Loucy (cell line): ENCODE results near the gene COL6A1.

Source experiments
- H2AFZ ChIP-seq: fragments of 200-600 bp; sonication (generic); 2 replicates; pipeline ENCODE4 v1.6.0; 2016; ENCODE audit warnings: antibody characterized with exemption, mild to moderate bottlenecking, low read length, moderate library complexity
- H3F3A ChIP-seq: fragments of 200-600 bp; 2 replicates; pipeline ENCODE4 v1.6.0; 2016; ENCODE audit warnings: antibody characterized with exemption, low read depth, mild to moderate bottlenecking
- H3K27me3 ChIP-seq: fragments of 200-600 bp; sonication (generic); 2 replicates; pipeline ENCODE4 v1.6.1; 2014; ENCODE audit warnings: low read length, mild to moderate bottlenecking; ENCODE audit not compliant: insufficient read depth, poor library complexity, severe bottlenecking
- H3K36me3 ChIP-seq: fragments of 200-600 bp; sonication (generic); 2 replicates; pipeline ENCODE4 v1.6.1; 2016; ENCODE audit warnings: low read length; ENCODE audit not compliant: insufficient read depth
- H3K4me1 ChIP-seq: fragments of 200-600 bp; sonication (generic); 2 replicates; pipeline ENCODE4 v1.5.1; 2014; ENCODE audit warnings: low read length, mild to moderate bottlenecking; ENCODE audit not compliant: insufficient read depth, poor library complexity, severe bottlenecking
- H3K4me2 ChIP-seq: fragments of 200-600 bp; sonication (generic); 2 replicates; pipeline ENCODE4 v1.6.0; 2014; ENCODE audit warnings: antibody characterized with exemption, low read length, low read depth, mild to moderate bottlenecking; ENCODE audit not compliant: poor library complexity, severe bottlenecking
- H3K4me3 ChIP-seq: fragments of 200-600 bp; sonication (generic); 2 replicates; pipeline ENCODE4 v1.5.1; 2014; ENCODE audit warnings: low read length, mild to moderate bottlenecking, mixed read lengths; ENCODE audit not compliant: poor library complexity, severe bottlenecking
- H3K79me2 ChIP-seq: fragments of 200-600 bp; sonication (generic); 2 replicates; pipeline ENCODE4 v1.6.1; 2014; ENCODE audit warnings: low read length; ENCODE audit not compliant: insufficient read depth
- H3K9ac ChIP-seq: fragments of 200-600 bp; sonication (generic); 2 replicates; pipeline ENCODE4 v1.6.0; 2014; ENCODE audit warnings: mild to moderate bottlenecking, low read depth, low read length, moderate library complexity; ENCODE audit not compliant: poor library complexity, severe bottlenecking
- H3K9me2 ChIP-seq: fragments of 200-600 bp; sonication (generic); replicated peaks from 2 replicates; pipeline ENCODE4 v1.6.1; 2016; ENCODE audit warnings: low read depth, low read length, mixed read lengths
- H3K9me3 ChIP-seq: fragments of 200-600 bp; sonication (generic); 2 replicates; pipeline ENCODE4 v1.6.1; 2014; ENCODE audit warnings: mild to moderate bottlenecking, antibody characterized with exemption, low read length, low read depth; ENCODE audit not compliant: insufficient read depth
- H4K20me1 ChIP-seq: fragments of 200-600 bp; sonication (generic); 2 replicates; pipeline ENCODE4 v1.6.0; 2014; ENCODE audit warnings: antibody characterized with exemption, low read length, mild to moderate bottlenecking; ENCODE audit not compliant: insufficient read depth, poor library complexity, severe bottlenecking
- EZH2phosphoT487 ChIP-seq: fragments of 200-600 bp; IDR thresholded peaks from 2 replicates; pipeline ENCODE4 v1.6.1; 2018; ENCODE audit warnings: antibody characterized with exemption, mild to moderate bottlenecking, moderate library complexity, borderline replicate concordance
- TF ChIP-seq, protein P1 (sequence below): fragments of 200-600 bp; sonication (generic); conservative IDR thresholded peaks from 2 replicates; pipeline ENCODE4 v1.5.1; 2014; ENCODE audit warnings: mild to moderate bottlenecking, antibody characterized with exemption, low read length

COL6A1 gene

DNA sequence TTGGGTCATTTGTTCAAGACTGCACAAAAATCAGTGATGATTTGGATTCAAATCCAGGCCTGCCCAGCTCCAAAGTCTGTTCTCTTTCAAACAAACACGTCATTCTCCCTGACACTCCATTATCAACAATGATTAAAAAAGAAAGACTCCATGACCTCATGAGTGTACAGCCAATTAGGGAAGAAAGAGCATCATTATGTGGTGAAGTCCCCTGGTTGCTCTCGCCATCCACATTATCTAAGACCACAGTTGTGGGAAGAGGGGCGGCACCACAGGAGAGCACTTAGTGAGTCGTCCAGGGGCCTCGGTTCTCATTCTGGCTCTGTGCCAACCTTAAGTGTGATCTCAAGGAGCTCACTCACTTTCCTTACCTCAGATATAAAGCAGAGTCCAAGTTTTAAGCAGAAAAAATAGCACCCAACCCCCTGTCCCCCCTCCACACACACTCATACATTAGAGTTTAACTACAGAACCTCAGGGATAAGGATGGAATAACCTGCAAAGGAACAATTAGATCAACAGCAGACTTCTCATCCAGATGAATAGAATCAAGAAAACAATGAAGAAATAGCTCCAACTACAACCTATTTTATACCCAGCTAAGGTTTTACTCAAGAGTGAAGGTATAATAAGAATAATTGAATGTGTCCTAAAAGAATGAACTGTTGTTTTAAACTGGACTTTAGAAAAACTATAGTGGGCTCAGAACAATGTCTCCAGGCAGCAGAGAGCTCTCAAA is 47.8 kb downstream of the COL6A1 start:
- H4K20me1 ChIP-seq: no peaks in the 10 kb centered on the region
- no peaks in the 10 kb centered on the region for H3K9me2 ChIP-seq
- H3K79me2 ChIP-seq: no peaks in the 10 kb centered on the region
- no peak overlapping the region for H3K9ac ChIP-seq
- H3K4me2 ChIP-seq: no peak overlapping the region
- H3K4me1 ChIP-seq: no peaks in the 10 kb centered on the region
- no peaks in the 10 kb centered on the region for H3K36me3 ChIP-seq
- no peak overlapping the region for H2AFZ ChIP-seq
- peaks cover 6% of the 10 kb centered on the region; the same call in 1 of the 2 replicates for H3K9me3 ChIP-seq
- no peak overlapping the region for H3K4me3 ChIP-seq
- no peaks in the 10 kb centered on the region for H3F3A ChIP-seq
- TF ChIP-seq EZH2phosphoT487: no peak
- TF ChIP-seq, protein P1, sequence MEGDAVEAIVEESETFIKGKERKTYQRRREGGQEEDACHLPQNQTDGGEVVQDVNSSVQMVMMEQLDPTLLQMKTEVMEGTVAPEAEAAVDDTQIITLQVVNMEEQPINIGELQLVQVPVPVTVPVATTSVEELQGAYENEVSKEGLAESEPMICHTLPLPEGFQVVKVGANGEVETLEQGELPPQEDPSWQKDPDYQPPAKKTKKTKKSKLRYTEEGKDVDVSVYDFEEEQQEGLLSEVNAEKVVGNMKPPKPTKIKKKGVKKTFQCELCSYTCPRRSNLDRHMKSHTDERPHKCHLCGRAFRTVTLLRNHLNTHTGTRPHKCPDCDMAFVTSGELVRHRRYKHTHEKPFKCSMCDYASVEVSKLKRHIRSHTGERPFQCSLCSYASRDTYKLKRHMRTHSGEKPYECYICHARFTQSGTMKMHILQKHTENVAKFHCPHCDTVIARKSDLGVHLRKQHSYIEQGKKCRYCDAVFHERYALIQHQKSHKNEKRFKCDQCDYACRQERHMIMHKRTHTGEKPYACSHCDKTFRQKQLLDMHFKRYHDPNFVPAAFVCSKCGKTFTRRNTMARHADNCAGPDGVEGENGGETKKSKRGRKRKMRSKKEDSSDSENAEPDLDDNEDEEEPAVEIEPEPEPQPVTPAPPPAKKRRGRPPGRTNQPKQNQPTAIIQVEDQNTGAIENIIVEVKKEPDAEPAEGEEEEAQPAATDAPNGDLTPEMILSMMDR: no peak
- H3K27me3 ChIP-seq: no peaks in the 10 kb centered on the region

GRCh38 chr21:46031484-46031883 is 49.9 kb downstream of the COL6A1 start:
- Histone ChIP-seq H3K4me2 (no peak overlapping the region), H3K4me1 (no peaks in the 10 kb centered on the region), H3F3A (no peaks in the 10 kb centered on the region), H3K9ac (no peak overlapping the region), H3K9me3 (peaks cover 6% of the 10 kb centered on the region; the same call in 1 of the 2 replicates), H3K79me2 (no peaks in the 10 kb centered on the region), H3K9me2 (no peaks in the 10 kb centered on the region), H3K27me3 (no peaks in the 10 kb centered on the region), H3K4me3 (no peak overlapping the region), H3K36me3 (no peaks in the 10 kb centered on the region), H4K20me1 (no peaks in the 10 kb centered on the region), H2AFZ (no peak overlapping the region)
- no peak for TF ChIP-seq EZH2phosphoT487
- TF ChIP-seq, protein P1: no peak

- Histone ChIP-seq H3K9ac (no peak overlapping the region), H3K36me3 (no peaks in the 10 kb centered on the region), H3K4me2 (no peak overlapping the region), H3K79me2 (no peaks in the 10 kb centered on the region), H3K9me3 (peaks cover 6% of the 10 kb centered on the region; the same call in 1 of the 2 replicates), H3K27me3 (no peaks in the 10 kb centered on the region), H3K9me2 (no peaks in the 10 kb centered on the region), H3K4me1 (no peaks in the 10 kb centered on the region), H3F3A (no peaks in the 10 kb centered on the region), H2AFZ (no peak overlapping the region), H3K4me3 (no peak overlapping the region), H4K20me1 (no peaks in the 10 kb centered on the region)
- no peak for TF ChIP-seq EZH2phosphoT487
- TF ChIP-seq, protein P1: no peak
Observed at GRCh38 chr21:46032100-46032499, 50.5 kb downstream of the COL6A1 start.
